ENCODE measurements around the gene GRIK3.

The GRIK3 gene

DNA sequence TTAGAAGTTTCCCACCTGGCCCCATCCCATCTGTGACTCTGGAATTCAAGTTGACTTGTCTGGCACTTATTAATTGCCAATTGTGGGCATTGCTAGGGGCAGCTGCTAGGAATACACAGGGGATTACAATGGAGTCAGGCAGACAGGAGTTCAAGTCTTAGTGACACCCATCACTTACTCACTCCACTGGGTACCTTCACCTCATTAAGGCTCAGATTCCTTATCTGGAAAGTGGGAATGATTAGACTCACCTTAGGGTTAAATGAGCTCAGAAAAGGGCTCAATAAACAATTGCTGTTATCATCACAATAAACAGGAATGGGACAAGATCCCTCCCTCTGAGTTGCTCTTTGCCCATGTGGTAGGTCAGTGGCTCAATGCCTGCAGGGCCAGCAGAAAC lies 18.2 kb downstream of the GRIK3 start:
- TF ChIP-seq, protein P1, sequence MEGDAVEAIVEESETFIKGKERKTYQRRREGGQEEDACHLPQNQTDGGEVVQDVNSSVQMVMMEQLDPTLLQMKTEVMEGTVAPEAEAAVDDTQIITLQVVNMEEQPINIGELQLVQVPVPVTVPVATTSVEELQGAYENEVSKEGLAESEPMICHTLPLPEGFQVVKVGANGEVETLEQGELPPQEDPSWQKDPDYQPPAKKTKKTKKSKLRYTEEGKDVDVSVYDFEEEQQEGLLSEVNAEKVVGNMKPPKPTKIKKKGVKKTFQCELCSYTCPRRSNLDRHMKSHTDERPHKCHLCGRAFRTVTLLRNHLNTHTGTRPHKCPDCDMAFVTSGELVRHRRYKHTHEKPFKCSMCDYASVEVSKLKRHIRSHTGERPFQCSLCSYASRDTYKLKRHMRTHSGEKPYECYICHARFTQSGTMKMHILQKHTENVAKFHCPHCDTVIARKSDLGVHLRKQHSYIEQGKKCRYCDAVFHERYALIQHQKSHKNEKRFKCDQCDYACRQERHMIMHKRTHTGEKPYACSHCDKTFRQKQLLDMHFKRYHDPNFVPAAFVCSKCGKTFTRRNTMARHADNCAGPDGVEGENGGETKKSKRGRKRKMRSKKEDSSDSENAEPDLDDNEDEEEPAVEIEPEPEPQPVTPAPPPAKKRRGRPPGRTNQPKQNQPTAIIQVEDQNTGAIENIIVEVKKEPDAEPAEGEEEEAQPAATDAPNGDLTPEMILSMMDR (IDR thresholded peaks at IDR 0.05; ENCODE audit: extremely low read depth, missing control alignments), result no peak
- DNase-seq (ENCODE audit: low spot score), result no peak

DNA sequence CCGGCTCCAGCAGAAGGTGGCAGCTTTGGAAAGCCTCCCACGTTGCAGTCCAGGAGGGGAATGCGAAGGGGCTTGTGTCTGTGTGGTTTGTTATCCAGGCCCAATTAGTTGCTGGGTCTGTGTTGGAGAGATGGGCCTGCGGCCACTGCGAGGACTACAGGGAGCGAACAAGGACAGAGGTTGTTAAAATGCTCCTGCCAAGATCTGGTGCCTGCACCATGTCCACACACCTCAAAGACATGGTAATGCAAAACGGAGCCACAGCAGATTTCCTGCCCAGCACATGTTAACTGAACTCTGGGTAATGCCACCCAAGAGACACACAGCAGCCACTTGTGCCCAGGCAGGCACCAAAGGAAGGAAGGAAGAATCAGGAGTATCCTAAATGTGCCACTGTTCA lies 18.6 kb downstream of the GRIK3 start:
- TF ChIP-seq, protein P1 (IDR thresholded peaks at IDR 0.05; ENCODE audit: extremely low read depth, missing control alignments), result no peak
- DNase-seq (ENCODE audit: low spot score), result no peak

DNA sequence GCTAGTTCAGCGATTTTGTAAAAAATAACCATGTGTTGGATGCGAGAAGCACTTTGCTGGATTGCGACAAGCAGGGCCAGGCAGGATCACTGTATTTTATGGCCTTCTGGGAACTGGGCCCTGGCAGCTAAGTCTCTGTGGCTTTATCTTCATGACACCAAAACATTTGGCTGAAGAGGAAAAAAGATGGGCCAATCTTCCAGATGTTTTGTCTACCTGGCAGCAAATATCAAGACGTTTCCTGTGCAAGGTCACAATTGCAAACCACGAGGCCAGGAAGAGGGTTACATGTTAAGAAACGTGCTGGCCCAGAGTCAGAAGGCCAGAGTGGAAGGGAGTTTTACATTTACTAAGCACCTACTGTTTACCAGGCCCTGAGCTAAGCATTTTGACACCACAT lies 22.1 kb downstream of the GRIK3 start:
- TF ChIP-seq, protein P1 (IDR thresholded peaks at IDR 0.05; ENCODE audit: extremely low read depth, missing control alignments), result no peak
- no peak for DNase-seq (ENCODE audit: low spot score)

DNA sequence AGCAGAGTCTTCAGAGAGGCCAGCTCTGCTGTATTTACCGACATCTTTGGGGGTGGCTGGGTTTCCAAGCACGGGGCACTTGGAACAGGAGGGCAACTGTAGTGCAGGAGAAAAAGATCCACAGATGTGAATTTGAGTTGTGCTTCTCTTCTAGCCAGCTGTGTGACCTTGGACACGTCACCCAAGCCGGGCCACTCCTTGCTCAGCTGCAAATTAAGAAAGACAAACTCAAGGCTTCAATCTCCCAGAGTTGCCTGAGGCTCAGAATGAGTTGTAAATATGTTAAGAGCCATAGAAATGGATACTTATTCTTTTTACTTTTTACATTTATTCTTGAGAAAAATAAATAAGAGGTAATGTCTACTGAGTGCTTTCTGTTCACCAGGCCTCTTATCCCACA lies 24.3 kb downstream of the GRIK3 start:
- no peak for DNase-seq (ENCODE audit: low spot score)
- TF ChIP-seq, protein P1 (IDR thresholded peaks at IDR 0.05; ENCODE audit: extremely low read depth, missing control alignments), result no peak

DNA sequence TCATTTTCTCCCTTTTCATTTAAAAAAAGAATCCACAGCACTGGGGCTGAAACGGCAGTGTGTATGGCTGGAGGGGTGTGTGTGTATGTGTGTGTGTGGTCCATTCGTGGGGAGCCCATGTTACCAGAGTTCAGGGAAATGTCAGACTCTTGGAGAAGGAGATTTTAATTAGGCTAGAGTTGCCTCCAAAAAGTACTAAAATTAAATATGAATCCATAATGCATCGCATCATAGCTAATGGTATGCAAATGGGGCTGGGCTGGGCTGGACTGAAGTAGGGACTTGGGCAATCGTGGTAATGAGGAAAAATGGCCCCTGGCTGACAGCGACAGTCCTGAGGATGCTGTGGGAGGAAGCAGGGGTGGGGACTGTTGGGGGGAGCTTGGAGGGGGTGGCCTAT lies 24.8 kb downstream of the GRIK3 start:
- TF ChIP-seq, protein P1 (IDR thresholded peaks at IDR 0.05; ENCODE audit: extremely low read depth, missing control alignments), result no peak
- DNase-seq (ENCODE audit: low spot score), result no peak

DNA sequence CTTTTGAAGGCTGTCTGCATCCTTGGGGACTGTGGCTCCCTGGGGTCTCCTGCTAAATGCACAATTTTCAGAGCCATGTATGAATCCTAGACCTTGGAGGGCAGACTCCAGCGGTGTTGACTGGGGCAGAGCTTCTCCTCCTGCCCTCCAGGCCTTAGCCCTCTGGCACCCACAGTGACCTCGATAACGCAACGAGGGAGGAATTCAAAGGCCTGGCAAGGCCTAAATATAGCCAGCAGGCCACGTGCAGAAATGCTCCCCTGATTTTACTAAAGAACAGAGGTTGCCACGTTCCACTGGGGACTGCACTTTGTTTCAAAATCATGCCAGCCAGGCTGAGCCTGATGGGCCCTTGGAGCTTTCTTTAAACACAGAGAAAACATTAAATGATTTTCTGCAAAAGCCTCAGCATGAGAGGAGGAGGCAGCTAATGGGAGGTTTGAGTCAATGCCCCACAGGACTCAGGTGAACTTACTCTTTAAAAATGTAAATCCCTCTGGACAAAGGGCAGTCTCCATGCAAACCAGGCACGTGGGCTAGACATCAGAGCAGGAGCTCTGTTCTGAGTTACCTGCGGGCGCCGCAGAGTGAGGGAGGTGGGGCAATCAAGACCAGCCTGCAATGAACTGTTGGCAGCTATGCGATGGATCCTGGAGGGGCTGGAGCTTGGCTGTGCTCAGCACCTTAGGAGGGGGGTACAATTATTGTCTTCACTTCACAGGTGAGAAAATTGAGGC lies 28.0 kb downstream of the GRIK3 start:
- DNase-seq (ENCODE audit: low spot score), result no peak
- TF ChIP-seq, protein P1 (IDR thresholded peaks at IDR 0.05; ENCODE audit: extremely low read depth, missing control alignments), result no peak

DNA sequence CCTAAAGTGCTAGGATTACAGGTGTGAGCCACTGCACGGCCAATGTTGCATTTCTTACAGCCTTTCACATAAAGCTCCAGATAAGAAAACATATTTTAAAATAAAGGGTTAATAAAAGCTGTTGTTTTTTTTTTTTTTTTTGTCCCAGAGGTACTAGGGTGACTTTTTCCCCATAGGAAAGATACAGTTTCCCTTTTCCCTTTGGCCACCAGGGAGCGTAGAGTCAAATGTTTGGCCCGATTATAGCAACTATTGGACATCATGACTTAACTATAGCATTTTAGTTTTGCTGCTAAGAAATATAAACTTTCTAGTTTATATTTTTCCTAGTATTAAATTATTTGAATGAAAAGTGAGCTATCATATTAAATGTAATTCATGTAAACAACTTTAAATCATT lies 31.4 kb downstream of the GRIK3 start:
- TF ChIP-seq, protein P1 (IDR thresholded peaks at IDR 0.05; ENCODE audit: extremely low read depth, missing control alignments), result no peak
- no peak for DNase-seq (ENCODE audit: low spot score)
